Measurements from ENCODE around the gene SLITRK5. TPM values are rescaled to one million over a fixed set of nuclear protein-coding genes. Genes with fewer than 3 reads are reported as not detected.

The SLITRK5 gene
- total and polyA plus RNA-seq, 9 donors: 0.10 to 1.8 (median 0.22) TPM

- peak in 1 of 5 donors; percentile 4 for DNase-seq
- Histone ChIP-seq H3K4me3 (no peak overlapping the region), H3K27me3 (peaks cover 6% of the 10 kb centered on the region), H3K27ac (no peak overlapping the region), H3K4me1 (ENCODE audit: insufficient read depth) (peaks cover 13% of the 10 kb centered on the region), H3K9me3 (no peaks in the 10 kb centered on the region), H3K36me3 (no peaks in the 10 kb centered on the region)
- intact Hi-C loops (cut with DNase I): no loop called here
- TF ChIP-seq CTCF (IDR thresholded peaks at IDR 0.05) (no peak), POLR2A (IDR thresholded peaks at IDR 0.05) (no peak), EP300 (IDR thresholded peaks at IDR 0.05) (no peak)
- WGBS, 3 donors: 3 to 5% (median 4%) methylated on average over 27 of the region's 27 CpGs
Measured at GRCh38 chr13:87674247-87674738, 3.1 kb downstream of the SLITRK5 start.

- WGBS, 3 donors: 87 to 92% (median 88%) methylated on average over 10 of the region's 10 CpGs
- no peaks in the 10 kb centered on the region for H3K27me3 ChIP-seq
Measured at GRCh38 chr13:87675851-87676250, 4.7 kb downstream of the SLITRK5 start.

GRCh38 chr13:87676254-87677042, 5.3 kb downstream of the SLITRK5 start:
- H3K4me3 ChIP-seq: no peak overlapping the region
- H3K9me3 ChIP-seq: no peaks in the 10 kb centered on the region
- DNase-seq: peak in 1 of 5 donors; percentile 7
- intact Hi-C loops (cut with DNase I): no loop called here
- H3K27me3 ChIP-seq: no peaks in the 10 kb centered on the region
- H3K27ac ChIP-seq: no peak overlapping the region
- WGBS, 3 donors: 88% methylated on average over 33 of the region's 33 CpGs
- no peaks in the 10 kb centered on the region for H3K36me3 ChIP-seq
- peaks cover 11% of the 10 kb centered on the region for H3K4me1 ChIP-seq (ENCODE audit: insufficient read depth)
- no peak for TF ChIP-seq POLR2A (IDR thresholded peaks at IDR 0.05)
- TF ChIP-seq EP300 (IDR thresholded peaks at IDR 0.05): no peak
- no peak for TF ChIP-seq CTCF (IDR thresholded peaks at IDR 0.05)

More at GRCh38 chr13:87675851-87676250, 4.7 kb downstream of the SLITRK5 start:
- Histone ChIP-seq H3K4me1 (ENCODE audit: insufficient read depth) (peaks cover 13% of the 10 kb centered on the region), H3K4me3 (no peak overlapping the region), H3K27ac (no peak overlapping the region), H3K9me3 (no peaks in the 10 kb centered on the region), H3K36me3 (no peaks in the 10 kb centered on the region)
- no peak for DNase-seq
- TF ChIP-seq EP300 (IDR thresholded peaks at IDR 0.05) (no peak), POLR2A (IDR thresholded peaks at IDR 0.05) (no peak), CTCF (IDR thresholded peaks at IDR 0.05) (no peak)
- intact Hi-C loops (cut with DNase I): no loop called here

GRCh38 chr13:87677043-87677495, 5.9 kb downstream of the SLITRK5 start:
- Histone ChIP-seq H3K36me3 (no peaks in the 10 kb centered on the region), H3K9me3 (no peaks in the 10 kb centered on the region), H3K27me3 (no peaks in the 10 kb centered on the region), H3K27ac (no peak overlapping the region), H3K4me1 (ENCODE audit: insufficient read depth) (peaks cover 7% of the 10 kb centered on the region), H3K4me3 (no peak overlapping the region)
- intact Hi-C loops (cut with DNase I): no loop called here
- 39 to 49% (median 47%) methylated on average over 24 to 29 of the region's 29 CpGs for WGBS, 3 donors
- peak in 1 of 5 donors; percentile 5 for DNase-seq
- TF ChIP-seq POLR2A (IDR thresholded peaks at IDR 0.05): no peak
- TF ChIP-seq EP300 (IDR thresholded peaks at IDR 0.05): no peak
- TF ChIP-seq CTCF (IDR thresholded peaks at IDR 0.05): no peak

All from ovary (tissue), 9 donors.